Fibroblast of lung (primary cell): ENCODE measurements around the gene GRAP. TPM values are rescaled to one million over a fixed set of nuclear protein-coding genes. Genes with fewer than 3 reads are reported as not detected.

Source experiments
- DNase-seq, 2 donors: peaks; one replicate each; pipeline versions ENCODE4 v3.0.0 to v3.0.0-alpha.2; 2010; ENCODE audit warnings: low read depth in 2 of 2
- H2AFZ ChIP-seq: 2 replicates; pipeline ENCODE4 v1.5.1; 2012; ENCODE audit warnings: low read length, control low read depth, inconsistent platforms
- H3K27ac ChIP-seq: 2 replicates; pipeline ENCODE4 v1.5.1; 2011; ENCODE audit warnings: low read length, control low read depth; ENCODE audit not compliant: insufficient read depth
- H3K27me3 ChIP-seq: 2 replicates; pipeline ENCODE4 v1.5.1; 2011; ENCODE audit warnings: mild to moderate bottlenecking, low read length; ENCODE audit not compliant: control insufficient read depth, insufficient read depth
- H3K36me3 ChIP-seq: 2 replicates; pipeline ENCODE4 v1.5.1; 2011; ENCODE audit warnings: low read length; ENCODE audit not compliant: control insufficient read depth, insufficient read depth
- H3K4me1 ChIP-seq: 2 replicates; pipeline ENCODE4 v1.5.1; 2011; ENCODE audit warnings: low read length; ENCODE audit not compliant: control insufficient read depth, insufficient read depth; ENCODE audit errors: extremely low read depth
- H3K4me2 ChIP-seq: 2 replicates; pipeline ENCODE4 v1.5.1; 2011; ENCODE audit warnings: low read length, control low read depth; ENCODE audit not compliant: insufficient read depth; ENCODE audit errors: extremely low read depth
- H3K4me3 ChIP-seq, 4 experiments: fragments of 200-600 bp in 1 of 4; sonication (generic) in 1 of 4; replicated peaks in 1 of 4; 2 replicates each; pipeline ENCODE4 v1.5.1; 2011 to 2016; ENCODE audit warnings: low read length in 4 of 4, low read depth in 3 of 4, mild to moderate bottlenecking in 3 of 4, control low read depth in 2 of 4, inconsistent platforms in 1 of 4, mixed read lengths in 1 of 4; ENCODE audit not compliant: insufficient read depth in 1 of 4; ENCODE audit errors: control extremely low read depth in 1 of 4
- H3K79me2 ChIP-seq: 2 replicates; pipeline ENCODE4 v1.5.1; 2012; ENCODE audit warnings: mild to moderate bottlenecking, low read length, inconsistent platforms; ENCODE audit not compliant: control insufficient read depth, insufficient read depth
- H3K9ac ChIP-seq: 2 replicates; pipeline ENCODE4 v1.5.1; 2011; ENCODE audit warnings: mild to moderate bottlenecking, low read length, control low read depth; ENCODE audit not compliant: insufficient read depth
- H3K9me3 ChIP-seq: 2 replicates; pipeline ENCODE4 v1.5.1; 2012; ENCODE audit warnings: low read depth, low read length; ENCODE audit not compliant: control insufficient read depth, insufficient read depth
- H4K20me1 ChIP-seq: 2 replicates; pipeline ENCODE4 v1.5.1; 2011; ENCODE audit warnings: low read length; ENCODE audit not compliant: control insufficient read depth, insufficient read depth; ENCODE audit errors: extremely low read depth
- EZH2 ChIP-seq: IDR thresholded peaks from 2 replicates; pipeline ENCODE4 v1.5.1; 2012; ENCODE audit warnings: low read length, control low read depth, mild to moderate bottlenecking; ENCODE audit errors: missing control alignments
- polyA plus RNA-seq, 2 donors: library from polyadenylated mRNA; depleted of rRNA in 1 of 2; stranded (reverse) in 1 of 2; unstranded in 1 of 2; fragments of >200 nt; gene quantifications; 2 replicates each; pipeline ENCODE4 v1.2.1, GENCODE V29; 2011 to 2012; ENCODE audit warnings: missing spikeins in 1 of 2
- total RNA-seq: library from RNA; depleted of rRNA; stranded (reverse); fragments of >200 nt; gene quantifications from 2 replicates; pipeline ENCODE4 v1.2.1, GENCODE V29; 2014
- TF ChIP-seq, protein P1 (sequence below), 2 donors: IDR thresholded peaks in 1 of 2; conservative IDR thresholded peaks in 1 of 2; 1 replicate in 1 of 2; 2 replicates in 1 of 2; pipeline ENCODE4 v1.5.1; 2011 to 2012; ENCODE audit warnings: low read length in 2 of 2, control low read depth in 1 of 2, inconsistent platforms in 1 of 2, low read depth in 1 of 2, mild to moderate bottlenecking in 1 of 2

Gene GRAP
- total and polyA plus RNA-seq, 2 donors (not counting 1 experiment from before 2014, with no cell fraction given), result 0.10 TPM; not detected in 1

DNA sequence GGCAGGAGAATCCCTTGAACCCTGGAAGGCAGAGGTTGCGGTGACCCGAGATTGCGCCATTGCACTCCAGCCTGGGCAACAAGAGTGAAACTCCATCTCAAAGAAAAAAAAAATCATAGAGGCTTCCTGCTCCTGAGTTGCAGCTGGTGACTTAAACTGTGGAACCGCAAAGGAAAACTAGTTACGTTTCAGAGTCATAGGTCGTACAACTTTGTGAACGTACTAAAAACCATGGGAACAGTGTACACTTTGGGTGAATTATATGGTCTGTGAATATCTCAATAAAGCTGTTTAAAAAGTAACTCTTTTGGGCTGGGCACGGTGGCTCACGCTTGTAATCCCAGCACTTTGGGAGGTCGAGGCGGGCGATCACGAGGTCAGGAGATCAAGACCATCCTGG, 71.2 kb downstream of the GRAP start:
- Histone ChIP-seq H3K27me3 (no peaks in the 10 kb centered on the region), H2AFZ (no peak overlapping the region), H3K4me1 (no peaks in the 10 kb centered on the region), H3K4me2 (no peak overlapping the region), H3K9ac (no peak overlapping the region), H3K36me3 (peaks cover 11% of the 10 kb centered on the region), H4K20me1 (no peaks in the 10 kb centered on the region), H3K9me3 (no peaks in the 10 kb centered on the region), H3K4me3 (no peak overlapping the region), H3K27ac (no peak overlapping the region), H3K79me2 (no peaks in the 10 kb centered on the region)
- TF ChIP-seq EZH2, result no peak
- TF ChIP-seq, protein P1, sequence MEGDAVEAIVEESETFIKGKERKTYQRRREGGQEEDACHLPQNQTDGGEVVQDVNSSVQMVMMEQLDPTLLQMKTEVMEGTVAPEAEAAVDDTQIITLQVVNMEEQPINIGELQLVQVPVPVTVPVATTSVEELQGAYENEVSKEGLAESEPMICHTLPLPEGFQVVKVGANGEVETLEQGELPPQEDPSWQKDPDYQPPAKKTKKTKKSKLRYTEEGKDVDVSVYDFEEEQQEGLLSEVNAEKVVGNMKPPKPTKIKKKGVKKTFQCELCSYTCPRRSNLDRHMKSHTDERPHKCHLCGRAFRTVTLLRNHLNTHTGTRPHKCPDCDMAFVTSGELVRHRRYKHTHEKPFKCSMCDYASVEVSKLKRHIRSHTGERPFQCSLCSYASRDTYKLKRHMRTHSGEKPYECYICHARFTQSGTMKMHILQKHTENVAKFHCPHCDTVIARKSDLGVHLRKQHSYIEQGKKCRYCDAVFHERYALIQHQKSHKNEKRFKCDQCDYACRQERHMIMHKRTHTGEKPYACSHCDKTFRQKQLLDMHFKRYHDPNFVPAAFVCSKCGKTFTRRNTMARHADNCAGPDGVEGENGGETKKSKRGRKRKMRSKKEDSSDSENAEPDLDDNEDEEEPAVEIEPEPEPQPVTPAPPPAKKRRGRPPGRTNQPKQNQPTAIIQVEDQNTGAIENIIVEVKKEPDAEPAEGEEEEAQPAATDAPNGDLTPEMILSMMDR (conservative IDR thresholded peaks at IDR 0.05 in 1 of 2, IDR thresholded peaks at IDR 0.05 in 1 of 2; ENCODE audit: low read depth in 1 of 2, low read length in 2 of 2), result no peak
- DNase-seq, result peak in 1 of 2 donors; percentile 36

DNA sequence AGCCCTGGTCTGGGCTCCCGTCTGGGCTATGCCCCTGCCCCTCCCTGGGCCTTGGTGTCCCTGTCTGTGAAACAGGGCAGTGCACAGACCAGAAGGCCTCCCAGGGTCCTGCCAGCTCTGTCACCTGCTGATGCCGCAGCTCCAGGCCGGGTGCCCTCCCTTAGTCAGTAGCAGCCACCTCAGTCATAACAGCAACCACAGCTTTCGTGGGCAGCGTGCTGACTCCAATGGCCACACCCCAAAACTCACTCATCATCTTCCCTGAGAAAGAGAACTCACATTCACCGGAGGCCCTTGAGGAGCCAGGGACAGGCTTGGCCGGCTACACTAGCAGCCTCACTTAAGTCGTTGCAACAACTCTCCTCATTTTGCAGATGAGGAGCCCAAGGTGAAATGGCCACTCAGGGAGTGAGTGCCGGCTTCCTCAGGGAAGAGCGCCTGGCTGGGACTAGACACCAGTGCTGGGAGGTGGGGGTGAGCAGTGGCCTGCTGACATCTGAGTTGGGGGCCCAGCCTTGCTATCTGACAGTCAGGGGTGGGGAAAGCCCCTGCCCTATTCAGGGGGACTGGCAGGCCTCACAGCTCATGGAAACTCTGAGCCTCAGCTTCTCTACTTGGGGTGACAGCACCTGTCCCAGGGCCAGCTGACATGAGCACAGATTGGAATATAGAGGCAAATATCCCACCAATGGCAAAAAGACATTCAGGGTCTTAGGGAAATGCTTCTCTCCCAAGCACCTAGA, 72.2 kb downstream of the GRAP start:
- H3K9ac ChIP-seq, result no peak overlapping the region
- no peaks in the 10 kb centered on the region for H3K4me1 ChIP-seq
- TF ChIP-seq EZH2, result no peak
- TF ChIP-seq, protein P1 (conservative IDR thresholded peaks at IDR 0.05 in 1 of 2, IDR thresholded peaks at IDR 0.05 in 1 of 2; ENCODE audit: low read depth in 1 of 2, low read length in 2 of 2), result no peak
- H3K9me3 ChIP-seq, result no peaks in the 10 kb centered on the region
- H4K20me1 ChIP-seq, result no peaks in the 10 kb centered on the region
- H3K36me3 ChIP-seq, result peaks cover 11% of the 10 kb centered on the region
- no peaks in the 10 kb centered on the region for H3K27me3 ChIP-seq
- DNase-seq, result peak in 1 of 2 donors; percentile 30
- no peak overlapping the region for H2AFZ ChIP-seq
- H3K79me2 ChIP-seq, result no peaks in the 10 kb centered on the region
- H3K4me3 ChIP-seq, result no peak overlapping the region
- H3K27ac ChIP-seq, result no peak overlapping the region
- no peak overlapping the region for H3K4me2 ChIP-seq

DNA sequence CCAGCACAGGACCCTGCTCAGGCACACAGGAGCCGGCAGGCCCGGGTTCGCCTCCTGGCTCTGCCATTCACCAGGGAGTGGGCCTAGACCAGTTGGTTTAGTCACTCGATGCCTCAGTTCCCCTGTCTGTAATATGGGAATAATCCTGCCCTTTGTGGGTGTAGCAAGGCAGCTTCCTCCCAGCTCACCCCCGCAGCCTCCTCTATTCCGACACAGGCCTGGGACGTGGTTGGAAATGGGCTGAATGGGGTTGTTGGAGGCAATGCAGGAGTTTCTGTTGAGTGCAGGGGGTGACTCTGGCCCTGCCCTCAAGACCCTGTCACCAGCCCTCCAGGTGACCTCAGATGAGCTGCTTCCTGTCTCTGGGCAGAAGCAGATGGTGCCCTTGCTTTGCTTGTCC, 75.0 kb downstream of the GRAP start:
- Histone ChIP-seq H3K4me2 (no peak overlapping the region), H4K20me1 (no peaks in the 10 kb centered on the region), H3K79me2 (no peaks in the 10 kb centered on the region), H3K27me3 (no peaks in the 10 kb centered on the region), H2AFZ (no peak overlapping the region), H3K27ac (no peak overlapping the region), H3K4me1 (no peaks in the 10 kb centered on the region), H3K9ac (no peak overlapping the region), H3K36me3 (peaks cover 5% of the 10 kb centered on the region), H3K9me3 (no peaks in the 10 kb centered on the region), H3K4me3 (no peak overlapping the region)
- no peak for DNase-seq
- TF ChIP-seq, protein P1 (conservative IDR thresholded peaks at IDR 0.05 in 1 of 2, IDR thresholded peaks at IDR 0.05 in 1 of 2; ENCODE audit: low read depth in 1 of 2, low read length in 2 of 2), result no peak
- TF ChIP-seq EZH2, result no peak

Other genes with a start within 250 kb of the GRAP start
- 37.8 and 47.4 TPM in 2 replicates for gene PRPSAP2, start 188.8 kb downstream of the GRAP start, total RNA-seq
- gene PRPSAP2, start 188.8 kb downstream of the GRAP start, polyA plus RNA-seq, result 23.1 and 24.0 TPM in 2 replicates
- under 0.01 TPM in 1 of 2 replicates, not detected in the other for gene SLC5A10, start 94.8 kb downstream of the GRAP start, total RNA-seq
- gene SLC5A10, start 94.8 kb downstream of the GRAP start, polyA plus RNA-seq, result not detected in 2 replicates
- gene FAM83G, start 42.2 kb downstream of the GRAP start, total RNA-seq, result 4.9 and 6.3 TPM in 2 replicates
- gene FAM83G, start 42.2 kb downstream of the GRAP start, polyA plus RNA-seq, result 2.4 and 4.4 TPM in 2 replicates
- gene GRAPL, start 80.6 kb upstream of the GRAP start, total RNA-seq, result under 0.01 and 0.17 TPM in 2 replicates
- not detected in 2 replicates for gene GRAPL, start 80.6 kb upstream of the GRAP start, polyA plus RNA-seq
- gene EPN2, start 190.4 kb upstream of the GRAP start, total RNA-seq, result 20.3 and 36.0 TPM in 2 replicates
- 23.8 and 27.0 TPM in 2 replicates for gene EPN2, start 190.4 kb upstream of the GRAP start, polyA plus RNA-seq